HEK293 (cell line): ENCODE data around the gene CIITA.

Experiments
- ELK4 ChIP-seq: IDR thresholded peaks from 2 replicates; pipeline ENCODE4 v1.6.1; 2011; ENCODE audit warnings: mild to moderate bottlenecking, low read depth, low read length, borderline replicate concordance
- GLIS1 ChIP-seq: fragments of 450-650 bp; formaldehyde crosslinking; IDR thresholded peaks from 2 replicates; pipeline ENCODE4 v1.5.1; 2016; ENCODE audit warnings: missing biosample characterization, missing genetic modification characterization
- INSM2 ChIP-seq: fragments of 450-650 bp; formaldehyde crosslinking; IDR thresholded peaks from 2 replicates; pipeline ENCODE4 v1.5.1; 2016; ENCODE audit warnings: missing biosample characterization, missing genetic modification characterization
- KLF8 ChIP-seq: fragments of 450-650 bp; formaldehyde crosslinking; IDR thresholded peaks from 2 replicates; pipeline ENCODE4 v1.5.1; 2016; ENCODE audit warnings: missing biosample characterization, missing genetic modification characterization
- OVOL3 ChIP-seq: fragments of 450-650 bp; formaldehyde crosslinking; IDR thresholded peaks from 2 replicates; pipeline ENCODE4 v1.5.1; 2016; ENCODE audit warnings: missing biosample characterization, missing genetic modification characterization
- PBX3 ChIP-seq: sonication (generic); formaldehyde crosslinking; IDR thresholded peaks from 2 replicates; pipeline ENCODE4 v1.8.1; 2022; ENCODE audit warnings: mild to moderate bottlenecking, moderate library complexity, missing genetic modification reagents
- REST ChIP-seq: fragments of 450-650 bp; formaldehyde crosslinking; IDR thresholded peaks from 2 replicates; pipeline ENCODE4 v1.5.1; 2016; ENCODE audit warnings: missing biosample characterization, missing genetic modification characterization
- SCRT2 ChIP-seq: fragments of 450-650 bp; formaldehyde crosslinking; IDR thresholded peaks from 2 replicates; pipeline ENCODE4 v1.5.1; 2016; ENCODE audit warnings: missing biosample characterization, missing genetic modification characterization
- SETDB1 ChIP-seq: IDR thresholded peaks from one replicate; pipeline ENCODE4 v1.6.1; 2017; ENCODE audit warnings: mild to moderate bottlenecking, low read length, moderate library complexity, mixed read lengths; ENCODE audit not compliant: insufficient read length
- SP2 ChIP-seq: fragments of 450-650 bp; formaldehyde crosslinking; IDR thresholded peaks from 2 replicates; pipeline ENCODE4 v1.5.1; 2016; ENCODE audit warnings: missing biosample characterization, missing genetic modification characterization
- ZBTB26 ChIP-seq: fragments of 450-650 bp; formaldehyde crosslinking; optimal IDR thresholded peaks from 2 replicates; pipeline ENCODE3; 2016; ENCODE audit warnings: missing biosample characterization, mild to moderate bottlenecking, missing genetic modification characterization
- ZBTB7A ChIP-seq: fragments of 450-650 bp; formaldehyde crosslinking; IDR thresholded peaks from 2 replicates; pipeline ENCODE4 v1.5.1; 2016; ENCODE audit warnings: low read depth, missing biosample characterization, missing genetic modification characterization
- ZFP37 ChIP-seq: fragments of 450-650 bp; formaldehyde crosslinking; IDR thresholded peaks from 2 replicates; pipeline ENCODE4 v1.5.1; 2016; ENCODE audit warnings: missing biosample characterization, missing genetic modification characterization
- ZNF10 ChIP-seq: fragments of 450-650 bp; formaldehyde crosslinking; IDR thresholded peaks from 2 replicates; pipeline ENCODE4 v1.5.1; 2017; ENCODE audit warnings: missing biosample characterization, missing genetic modification characterization
- ZNF121 ChIP-seq: fragments of 450-650 bp; formaldehyde crosslinking; IDR thresholded peaks from 2 replicates; pipeline ENCODE4 v1.5.1; 2016; ENCODE audit warnings: missing biosample characterization, missing genetic modification characterization
- ZNF132 ChIP-seq: fragments of 450-650 bp; formaldehyde crosslinking; IDR thresholded peaks from 2 replicates; pipeline ENCODE4 v1.5.1; 2017; ENCODE audit warnings: missing biosample characterization, missing genetic modification characterization, borderline replicate concordance
- ZNF184 ChIP-seq: fragments of 450-650 bp; IDR thresholded peaks from 2 replicates; pipeline ENCODE4 v1.5.1; 2018; ENCODE audit warnings: missing biosample characterization, mild to moderate bottlenecking, missing genetic modification characterization
- ZNF341 ChIP-seq: fragments of 450-650 bp; formaldehyde crosslinking; IDR thresholded peaks from 2 replicates; pipeline ENCODE4; 2016; ENCODE audit warnings: low read depth, missing biosample characterization, missing genetic modification characterization
- ZNF350 ChIP-seq: fragments of 450-650 bp; formaldehyde crosslinking; IDR thresholded peaks from 2 replicates; pipeline ENCODE4 v1.5.0; 2017; ENCODE audit warnings: missing biosample characterization, mild to moderate bottlenecking, missing genetic modification characterization
- ZNF37A ChIP-seq: fragments of 450-650 bp; IDR thresholded peaks from 2 replicates; pipeline ENCODE4 v1.5.1; 2018; ENCODE audit warnings: missing biosample characterization, missing genetic modification characterization
- ZNF394 ChIP-seq: fragments of 450-650 bp; formaldehyde crosslinking; IDR thresholded peaks from 2 replicates; pipeline ENCODE4 v1.5.1; 2016; ENCODE audit warnings: missing biosample characterization, missing genetic modification characterization, mild to moderate bottlenecking, moderate library complexity, borderline replicate concordance
- ZNF501 ChIP-seq: fragments of 450-650 bp; formaldehyde crosslinking; IDR thresholded peaks from 2 replicates; pipeline ENCODE4 v1.5.1; 2016; ENCODE audit warnings: missing biosample characterization, missing genetic modification characterization
- ZNF510 ChIP-seq: fragments of 450-650 bp; formaldehyde crosslinking; IDR thresholded peaks from 2 replicates; pipeline ENCODE4 v1.5.1; 2018; ENCODE audit warnings: mild to moderate bottlenecking, missing genetic modification characterization, missing biosample characterization; ENCODE audit not compliant: insufficient replicate concordance
- ZNF558 ChIP-seq: fragments of 450-650 bp; formaldehyde crosslinking; IDR thresholded peaks from 2 replicates; pipeline ENCODE4 v1.5.1; 2016; ENCODE audit warnings: missing biosample characterization, missing genetic modification characterization
- ZNF600 ChIP-seq: fragments of 450-650 bp; formaldehyde crosslinking; IDR thresholded peaks from 2 replicates; pipeline ENCODE4 v1.5.1; 2016; ENCODE audit warnings: missing biosample characterization, missing genetic modification characterization
- ZNF639 ChIP-seq: fragments of 450-650 bp; formaldehyde crosslinking; IDR thresholded peaks from 2 replicates; pipeline ENCODE4 v1.5.1; 2016; ENCODE audit warnings: missing biosample characterization, missing genetic modification characterization
- ZNF76 ChIP-seq: fragments of 450-650 bp; formaldehyde crosslinking; IDR thresholded peaks from 2 replicates; pipeline ENCODE4; 2016; ENCODE audit warnings: low read depth, missing biosample characterization, missing genetic modification characterization, borderline replicate concordance
- ZNF768 ChIP-seq: fragments of 450-650 bp; formaldehyde crosslinking; IDR thresholded peaks from 2 replicates; pipeline ENCODE4 v1.5.1; 2018; ENCODE audit warnings: missing biosample characterization, mild to moderate bottlenecking, missing genetic modification characterization
- ZSCAN5A ChIP-seq: fragments of 450-650 bp; formaldehyde crosslinking; IDR thresholded peaks from 2 replicates; pipeline ENCODE4 v1.5.1; 2016; ENCODE audit warnings: missing biosample characterization, missing genetic modification characterization

The CIITA gene

GRCh38 chr16:10942352-10943063, 65.5 kb downstream of the CIITA start, which contains the start of gene DEXI (continued):
- TF ChIP-seq ZNF121 (tag by site-specific recombination), result no peak
- TF ChIP-seq ZSCAN5A (tag by site-specific recombination), result no peak
- no peak for TF ChIP-seq ZNF768 (tag by site-specific recombination)
- TF ChIP-seq SCRT2 (tag by site-specific recombination), result no peak
- TF ChIP-seq ZNF510 (tag by site-specific recombination), result no peak
- TF ChIP-seq ZNF132 (tag by site-specific recombination), result no peak
- TF ChIP-seq ZBTB7A (tag by site-specific recombination), result no peak
- TF ChIP-seq ZFP37 (tag by site-specific recombination), result no peak
- TF ChIP-seq ZNF184, result no peak
- no peak for TF ChIP-seq OVOL3 (tag by site-specific recombination)
- no peak for TF ChIP-seq ZNF600 (tag by site-specific recombination)
- TF ChIP-seq PBX3 (CRISPR knock-in tag), result no peak
- no peak for TF ChIP-seq ZNF37A (tag by site-specific recombination)
- no peak for TF ChIP-seq INSM2 (tag by site-specific recombination)
- peak; percentile 94 for TF ChIP-seq SP2 (tag by site-specific recombination)
- TF ChIP-seq KLF8 (tag by site-specific recombination), result no peak
- TF ChIP-seq ZNF10, result no peak
- peak; percentile 62; the same call in 1 of the 2 replicates for TF ChIP-seq ZNF76 (tag by site-specific recombination)
- no peak for TF ChIP-seq REST (tag by site-specific recombination)
- no peak for TF ChIP-seq ZNF639 (tag by site-specific recombination)
- TF ChIP-seq ZNF558, result no peak
- peak; percentile 60 for TF ChIP-seq ZBTB26 (tag by site-specific recombination)
- TF ChIP-seq SETDB1, result no peak
- TF ChIP-seq ZNF501, result no peak
- TF ChIP-seq ELK4, result no peak
- peak; percentile 24; the same call in 1 of the 2 replicates for TF ChIP-seq ZNF341 (tag by site-specific recombination)
- peak; percentile 37; the same call in 1 of the 2 replicates for TF ChIP-seq GLIS1 (tag by site-specific recombination)
- TF ChIP-seq ZNF350 (tag by site-specific recombination), result no peak
- no peak for TF ChIP-seq ZNF394 (tag by site-specific recombination)
